HG03045 (cell line): Measurements from ENCODE around the gene USB1.

Source experiments
- ATAC-seq: cut with Tn5 transposase; IDR thresholded peaks from one replicate; pipeline ENCODE4 v1.9.1; 2021; ENCODE audit warnings: mild to moderate bottlenecking, moderate library complexity; ENCODE audit not compliant: unreplicated experiment

Gene USB1

DNA sequence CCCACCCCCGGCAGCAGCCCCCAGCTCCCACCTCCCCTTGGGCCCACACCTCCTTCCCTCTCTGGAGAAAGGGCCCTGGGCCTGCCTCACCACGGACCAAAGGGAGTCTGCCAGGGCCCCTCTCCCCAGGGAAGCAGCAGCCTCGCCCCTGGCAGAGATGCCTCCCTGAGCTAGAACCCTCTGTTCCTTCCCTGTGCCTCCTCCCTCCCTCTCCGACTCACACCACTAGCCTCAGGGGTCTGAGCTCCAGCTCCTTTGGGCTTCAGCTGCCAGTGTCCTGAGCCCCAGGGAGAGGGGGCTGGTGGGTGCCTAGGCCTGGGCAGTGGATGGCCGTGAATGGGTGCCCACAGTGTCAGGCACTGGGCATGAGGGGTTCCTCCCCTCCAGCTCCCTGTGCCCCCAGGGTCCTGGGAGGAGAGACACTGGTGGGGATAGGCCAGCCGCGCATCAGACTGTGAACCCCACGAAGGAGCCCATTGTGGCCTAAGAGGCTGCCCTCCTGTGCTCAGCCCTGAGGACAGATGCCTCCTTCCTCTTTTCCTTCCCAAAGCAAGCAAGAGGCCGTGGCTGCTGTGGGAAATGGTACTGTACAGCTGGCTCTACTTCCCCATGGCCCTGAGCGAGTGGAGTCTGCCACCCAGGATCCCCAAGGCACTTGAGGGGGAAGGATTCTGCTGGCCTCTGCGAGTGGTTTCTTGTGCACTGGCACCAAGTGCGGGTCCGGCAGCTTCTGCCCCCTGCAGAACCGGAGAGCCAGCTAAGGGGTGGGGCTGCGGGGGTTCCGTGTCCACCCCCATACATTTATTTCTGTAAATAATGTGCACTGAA, 45.1 kb downstream of the USB1 start:
- ATAC-seq: no peak

DNA sequence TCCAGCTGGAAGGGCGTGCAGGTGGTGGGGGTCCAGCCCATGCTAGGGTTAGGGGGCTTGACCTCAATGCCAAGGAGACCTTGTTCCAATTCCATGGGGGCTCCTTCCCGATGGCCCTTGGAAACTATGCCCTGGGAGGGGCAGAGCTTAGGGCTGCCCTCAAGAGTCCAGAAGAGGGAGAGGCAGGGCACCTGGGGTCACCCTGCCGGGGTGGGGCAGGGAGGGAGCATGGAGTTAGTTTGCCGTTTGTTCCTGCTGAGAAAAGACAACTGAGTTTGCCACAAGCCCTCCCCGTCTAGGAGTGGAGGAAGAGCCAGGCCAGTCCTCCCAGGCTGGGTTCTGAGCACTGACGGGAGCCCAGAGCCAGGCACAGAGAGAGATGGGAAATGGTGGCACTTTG, 45.7 kb downstream of the USB1 start:
- no peak for ATAC-seq

DNA sequence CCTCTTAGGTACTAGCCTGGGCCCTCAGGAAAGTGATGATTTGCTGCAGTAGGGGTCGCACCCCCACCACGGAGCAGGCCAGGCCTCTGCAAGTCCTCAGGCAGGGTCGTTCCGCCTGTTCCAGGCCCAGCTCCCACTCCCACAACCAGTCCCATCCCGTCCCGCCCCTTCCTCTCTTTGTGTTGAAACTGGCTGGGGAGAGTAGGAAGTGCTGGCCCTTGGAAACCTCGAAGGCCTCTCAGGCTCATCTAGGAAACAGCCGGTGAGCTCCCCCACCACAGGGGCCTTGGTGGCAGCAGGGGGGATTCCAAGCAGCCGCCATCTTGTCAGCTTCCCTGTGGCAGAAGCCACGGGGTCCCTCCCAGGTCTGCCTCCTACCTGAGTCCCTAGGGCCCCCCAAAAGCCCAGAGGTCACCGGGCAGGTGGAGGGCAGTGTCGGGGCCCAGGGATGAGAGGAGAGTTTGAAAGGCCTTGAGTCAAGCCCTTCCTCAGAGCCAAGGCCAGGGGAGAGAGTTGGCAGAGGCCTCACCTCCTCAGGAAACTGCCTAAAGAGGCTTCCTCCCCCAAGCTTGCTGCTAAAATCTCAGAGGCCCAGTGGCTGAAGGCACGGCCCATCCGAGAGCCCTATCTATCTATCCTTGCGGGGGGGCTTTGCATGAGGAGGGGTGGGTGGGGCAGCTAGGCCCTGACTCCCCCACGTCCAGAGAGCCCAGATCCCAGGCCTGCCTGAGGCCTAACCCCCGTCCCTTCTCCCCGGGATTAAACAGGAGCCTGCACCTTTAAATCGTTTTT, 46.5 kb downstream of the USB1 start:
- no peak for ATAC-seq

DNA sequence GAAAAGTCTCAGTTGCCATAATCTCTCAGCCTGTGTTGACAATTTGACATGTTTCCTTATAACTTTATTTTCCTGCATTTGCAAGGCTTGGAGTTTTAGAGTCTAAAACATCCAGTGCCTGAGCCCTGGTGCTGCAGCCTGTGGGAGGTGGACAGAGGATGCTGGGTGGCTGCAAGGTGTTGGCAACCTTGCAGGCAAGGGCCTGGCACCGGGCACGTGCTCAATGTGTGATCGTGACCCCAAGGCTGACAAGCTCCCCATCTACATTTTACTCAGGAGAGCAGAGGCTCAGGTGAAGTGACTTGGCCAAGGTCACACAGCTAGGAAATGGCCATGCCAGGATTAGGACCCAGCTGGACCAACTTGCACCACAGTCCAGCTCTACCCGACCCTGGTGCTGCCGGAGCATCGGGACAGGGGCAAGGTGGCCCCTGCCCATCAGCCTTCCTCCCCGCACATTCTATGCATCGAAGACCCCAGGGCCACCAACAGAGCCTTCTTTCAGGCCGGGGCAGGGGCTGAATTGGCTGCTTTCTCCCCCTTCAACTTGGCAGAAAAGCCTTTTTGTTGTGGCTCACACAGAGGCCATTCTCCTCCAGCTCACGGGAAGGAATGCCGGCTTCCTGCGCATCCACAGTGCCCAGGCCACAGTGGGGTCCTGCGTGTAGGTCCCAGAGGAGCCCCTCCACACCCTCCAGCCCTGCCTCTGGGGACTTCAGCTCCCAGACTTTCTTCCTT, 47.5 kb downstream of the USB1 start:
- no peak for ATAC-seq

DNA sequence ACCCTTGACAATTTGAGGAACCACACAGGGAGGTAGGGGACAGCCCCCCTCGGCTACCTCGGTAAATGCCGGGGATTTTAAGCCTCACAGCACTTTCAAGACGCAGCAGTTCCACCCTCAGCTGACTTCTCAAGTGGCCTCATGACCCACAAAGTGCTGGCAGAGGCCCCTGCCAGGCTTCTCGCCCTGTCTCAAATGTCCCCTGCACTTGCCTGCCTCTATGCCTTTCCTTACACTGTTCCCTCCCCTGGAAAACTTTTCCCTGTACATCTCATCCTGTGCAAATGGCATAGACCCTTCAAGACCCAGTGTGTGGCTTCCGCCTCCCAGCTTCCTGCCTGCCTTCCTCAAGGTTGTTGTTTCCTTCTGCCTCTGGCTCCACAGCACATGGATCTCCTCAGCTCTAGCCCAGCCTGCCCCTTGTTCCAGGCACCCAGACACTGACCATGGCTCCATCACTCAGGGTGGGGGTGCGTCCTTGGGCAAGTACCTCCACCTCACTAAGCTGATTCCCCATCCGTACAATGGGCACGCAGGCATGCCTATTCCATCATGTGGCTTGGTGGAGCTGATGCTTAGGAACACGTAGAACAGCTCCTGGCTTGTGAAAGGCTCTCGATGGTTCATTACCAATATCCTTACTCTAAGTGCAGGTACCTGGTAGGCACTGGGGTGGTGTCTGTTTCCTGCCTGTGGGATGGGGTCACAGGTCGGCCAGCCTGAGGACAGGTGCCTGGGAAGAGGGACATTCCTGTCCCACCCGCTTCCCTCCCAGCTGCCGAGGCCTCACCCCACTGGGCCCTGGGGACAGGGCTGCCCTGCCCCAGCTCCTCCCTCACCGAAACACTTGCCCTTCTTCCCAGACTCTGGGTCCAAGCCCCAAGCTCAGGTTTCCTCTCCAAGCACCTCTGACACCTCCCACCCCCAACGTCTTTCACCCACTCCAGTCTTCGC, 48.3 kb downstream of the USB1 start:
- no peak for ATAC-seq

DNA sequence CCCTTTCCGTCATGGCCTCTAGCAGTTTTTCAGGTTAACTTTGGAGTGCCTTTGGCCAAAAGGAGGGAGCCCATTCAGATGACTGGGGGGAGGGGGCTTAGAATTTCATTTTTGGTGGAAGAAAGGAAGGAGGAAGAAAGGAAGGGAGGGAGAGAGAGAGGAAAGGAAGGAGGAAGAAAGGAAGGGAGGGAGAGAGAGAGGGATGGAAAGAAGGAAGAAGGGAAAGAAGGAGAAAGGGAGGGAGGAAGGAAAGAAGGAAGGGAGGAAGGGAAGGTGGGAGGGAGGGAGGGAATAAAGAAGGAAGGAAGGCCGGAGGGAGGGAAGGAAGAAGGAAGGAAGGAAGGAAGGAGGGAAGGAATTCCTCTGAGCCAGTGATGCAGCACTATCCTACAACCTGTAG, 50.1 kb downstream of the USB1 start:
- ATAC-seq: no peak

DNA sequence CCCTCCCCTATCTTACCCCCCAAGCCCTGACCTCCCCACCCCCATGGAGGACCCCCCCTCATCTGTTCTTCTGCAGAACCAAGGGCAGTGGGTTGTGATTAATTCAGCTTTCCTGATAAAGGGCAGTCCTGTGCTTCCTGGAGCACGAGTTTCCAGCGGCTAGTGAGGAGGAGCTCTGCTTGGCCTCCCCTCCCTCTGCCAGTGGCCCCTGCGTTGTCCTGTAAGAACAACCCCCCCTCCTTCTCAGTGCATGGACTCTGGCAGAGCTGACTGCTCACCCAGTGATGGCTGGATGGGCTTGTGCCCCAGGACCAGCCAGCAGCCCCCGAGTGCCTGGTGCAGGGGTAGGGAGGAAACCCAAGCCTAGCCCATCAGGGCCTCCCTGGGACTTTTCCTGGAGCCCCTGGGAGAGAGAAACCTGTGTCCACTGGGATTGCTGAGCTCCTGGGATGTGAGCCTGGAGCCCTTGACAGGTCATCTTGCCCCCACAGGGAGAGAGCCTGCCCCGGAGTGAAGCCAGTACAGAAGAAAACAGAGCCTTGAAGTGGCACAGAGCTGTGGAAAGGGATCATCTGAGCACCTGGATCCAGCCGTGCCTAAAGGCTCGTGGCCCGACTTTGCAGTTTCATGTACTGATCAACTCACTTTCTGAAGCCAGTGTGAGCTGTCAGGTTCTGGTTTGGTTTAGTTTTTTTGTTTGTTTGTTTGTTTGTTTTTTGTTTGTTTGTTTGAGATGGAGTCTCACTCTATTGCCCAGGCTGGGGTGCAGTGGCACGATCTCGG, 50.8 kb downstream of the USB1 start:
- ATAC-seq: no peak

DNA sequence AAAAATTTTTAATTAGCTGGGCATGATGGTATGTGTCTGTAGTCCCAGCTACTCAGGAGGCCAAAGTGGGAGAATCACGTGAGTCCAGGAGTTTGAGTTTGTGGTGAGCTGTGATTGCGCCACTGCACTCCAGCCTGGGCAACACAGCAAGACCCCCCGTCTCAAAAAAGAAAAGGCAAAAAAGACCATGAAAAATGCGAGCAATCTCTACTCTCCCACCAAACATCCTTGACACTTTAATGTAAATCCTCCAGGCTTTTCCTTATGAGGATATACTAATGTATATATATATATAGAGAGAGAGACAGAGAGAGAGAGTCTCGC, 52.4 kb downstream of the USB1 start:
- no peak for ATAC-seq

DNA sequence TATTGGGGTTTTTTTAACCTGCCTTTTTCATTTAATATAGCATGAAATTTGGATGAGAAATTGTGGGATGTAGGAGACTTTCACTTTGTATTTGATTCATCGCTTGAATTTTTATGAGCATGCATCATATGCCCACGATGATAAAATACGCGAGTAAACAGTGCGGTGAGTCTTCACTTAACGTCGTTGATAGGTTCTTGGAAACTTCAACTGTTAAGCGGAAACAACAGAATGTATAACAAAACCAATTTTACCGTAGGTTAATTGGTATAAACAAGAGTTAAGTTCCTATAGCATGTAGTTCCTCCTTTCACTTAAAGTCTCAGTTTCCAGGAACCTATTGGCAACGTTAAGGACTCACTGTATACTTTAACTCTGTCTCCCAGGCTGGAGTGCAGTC, 53.1 kb downstream of the USB1 start:
- no peak for ATAC-seq

DNA sequence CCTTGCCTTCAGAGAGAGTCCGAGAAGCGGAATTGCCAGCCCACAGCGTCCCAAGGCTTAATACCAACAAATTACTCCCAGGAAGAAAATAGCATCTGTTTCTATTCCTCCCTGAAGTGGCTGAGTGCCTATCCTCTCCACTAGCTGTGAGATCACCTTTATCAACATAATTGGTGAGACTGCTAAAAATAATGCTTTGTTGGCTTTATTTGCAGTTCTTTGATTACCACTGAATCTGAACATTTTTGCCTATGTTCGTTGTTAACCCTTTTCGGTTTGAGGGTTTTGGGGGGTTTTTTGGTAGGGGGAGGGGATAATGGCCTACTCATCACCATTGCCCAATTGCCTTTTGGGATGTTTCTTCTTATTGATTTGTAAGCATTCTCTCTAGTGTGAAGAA, 55.4 kb downstream of the USB1 start:
- ATAC-seq: no peak

DNA sequence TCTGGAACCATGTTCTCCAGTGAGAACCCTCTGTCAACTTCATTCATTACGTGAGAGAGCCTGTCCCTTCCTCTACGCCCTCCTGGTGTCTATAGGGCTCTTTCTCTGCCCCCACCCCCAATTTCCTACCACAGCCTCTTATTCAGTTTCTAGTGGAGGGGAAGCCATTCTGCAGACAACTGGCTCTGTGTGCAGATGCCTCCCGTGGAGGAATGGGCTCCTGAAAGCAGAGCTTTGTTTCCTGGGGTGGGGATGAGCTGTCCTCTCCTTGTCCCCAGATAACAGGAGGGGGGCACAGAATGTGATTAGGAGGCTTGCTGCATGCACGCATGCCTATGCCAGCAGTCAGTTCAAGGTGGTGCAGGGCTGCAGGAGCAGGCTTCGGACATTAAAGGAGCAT, 55.9 kb downstream of the USB1 start:
- ATAC-seq: no peak

DNA sequence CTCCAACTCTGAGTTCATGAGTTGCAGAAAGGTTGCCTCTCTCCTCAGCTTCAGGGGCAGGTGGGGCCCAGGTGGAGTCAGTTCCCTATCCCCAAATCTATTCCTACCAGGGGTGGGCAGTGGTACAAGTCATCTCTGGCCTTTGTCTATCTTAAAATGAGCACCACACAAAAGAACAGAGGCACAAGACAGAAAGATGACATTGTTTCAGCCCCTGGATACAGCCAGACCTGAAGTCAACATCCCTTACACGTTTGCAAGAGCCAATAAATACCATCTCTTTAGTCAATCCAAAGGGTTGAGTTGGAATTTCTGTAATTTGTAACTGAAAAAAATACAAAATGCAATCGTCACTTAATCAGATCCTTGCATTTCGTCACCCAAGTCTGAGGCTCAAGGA, 56.6 kb downstream of the USB1 start:
- no peak for ATAC-seq

DNA sequence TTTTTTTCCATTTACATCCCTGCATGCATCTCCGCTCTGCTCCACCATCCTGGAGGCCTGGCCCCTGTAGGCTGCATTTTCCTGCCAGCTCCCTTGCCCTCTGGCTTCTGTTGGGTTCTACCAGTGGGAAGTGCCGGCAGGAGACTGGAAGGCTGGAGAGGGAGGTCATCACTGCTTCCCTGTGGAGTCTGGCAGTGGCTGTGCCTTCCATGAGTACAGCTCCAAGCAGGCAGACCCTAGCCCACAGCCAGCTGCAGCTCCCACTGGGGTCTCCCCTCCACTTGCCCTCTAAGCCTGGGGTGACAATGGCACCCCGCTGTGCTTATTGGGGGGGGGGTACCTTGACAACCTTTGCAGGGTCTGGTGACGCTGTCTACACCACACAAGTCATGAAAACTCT, 61.6 kb downstream of the USB1 start:
- ATAC-seq: no peak

DNA sequence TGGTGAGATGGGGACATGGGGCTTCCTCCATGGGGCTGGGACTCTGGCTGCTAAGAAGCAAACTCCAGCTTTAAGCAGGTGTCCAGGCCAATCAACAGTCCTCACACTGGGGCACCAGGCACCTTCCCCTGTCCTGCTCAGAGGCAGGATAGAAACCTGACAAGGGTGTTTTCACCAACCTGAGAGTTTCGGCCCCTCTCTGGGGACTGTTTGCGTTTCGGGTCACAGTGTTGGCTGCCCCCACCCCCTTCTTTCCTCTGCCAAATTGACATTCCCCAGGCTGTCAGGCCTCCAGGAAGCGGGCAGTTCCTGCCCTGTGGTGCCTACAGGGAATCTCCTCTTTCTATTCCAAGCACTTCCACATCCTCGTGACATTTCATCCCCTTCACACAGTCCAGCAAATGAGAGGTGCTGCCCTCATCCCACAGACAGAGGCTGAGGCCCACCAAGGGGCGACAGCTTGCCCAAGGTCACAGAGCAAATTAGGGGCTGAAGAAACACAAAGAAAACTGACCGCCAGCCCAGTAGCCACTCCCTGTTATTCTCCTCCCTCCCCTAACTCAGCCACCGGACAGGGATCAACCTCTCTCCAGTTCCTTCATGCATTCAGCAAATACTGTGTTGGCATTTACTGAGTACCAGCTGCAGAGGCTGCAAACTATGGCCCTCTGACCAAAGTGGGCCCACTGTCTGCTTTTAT, 62.3 kb downstream of the USB1 start:
- ATAC-seq: no peak

DNA sequence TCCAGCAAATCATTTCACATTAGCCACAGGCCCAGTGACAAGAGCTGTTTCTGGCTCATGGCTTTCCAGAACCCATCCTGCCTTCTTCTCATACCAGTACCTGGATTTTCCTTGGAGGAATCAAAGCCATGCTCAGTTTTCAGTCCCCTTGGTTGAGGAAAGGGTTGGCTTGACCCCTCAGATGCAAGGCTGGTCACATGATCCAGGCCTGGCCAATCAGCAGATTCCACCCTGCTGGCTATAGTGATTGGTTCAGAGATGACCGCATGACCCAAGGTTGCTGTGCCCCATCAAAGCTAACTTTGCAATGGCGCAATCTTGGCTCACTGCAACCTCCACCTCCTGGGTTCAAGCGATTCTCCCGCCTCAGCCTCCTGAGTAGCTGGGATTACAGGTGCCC, 69.4 kb downstream of the USB1 start:
- no peak for ATAC-seq
